C1 segment of cervical spinal cord (tissue), 14 donors: ENCODE results near the gene KLHL26.

Source experiments
- DNase-seq, 14 donors: peaks; one replicate each; lab custom pipeline; 2025; lab: John Stamatoyannopoulos, UW

The KLHL26 gene

GRCh38 chr19:18647807-18648206 lies 11.0 kb downstream of the KLHL26 start:
- DNase-seq = no peak

- no peak for DNase-seq
These were observed 12.1 kb downstream of the KLHL26 start for GRCh38 chr19:18648973-18649315.

- DNase-seq = peak in 6 of 14 donors; percentile 15 to 54 (median 44)
These were observed 12.7 kb downstream of the KLHL26 start for GRCh38 chr19:18649371-18650020.

- peak in 4 of 14 donors; percentile 13 to 44 (median 36) for DNase-seq
These were observed 13.2 kb downstream of the KLHL26 start for GRCh38 chr19:18650021-18650390.

GRCh38 chr19:18650468-18651041 lies 13.7 kb downstream of the KLHL26 start:
- peak in 2 of 14 donors; percentile 9 to 33 for DNase-seq

GRCh38 chr19:18651300-18651699 lies 14.5 kb downstream of the KLHL26 start:
- DNase-seq = no peak

GRCh38 chr19:18651733-18652132 lies 14.9 kb downstream of the KLHL26 start:
- no peak for DNase-seq

GRCh38 chr19:18653853-18654252 lies 17.0 kb downstream of the KLHL26 start:
- DNase-seq = no peak

GRCh38 chr19:18654469-18654868 lies 17.6 kb downstream of the KLHL26 start:
- no peak for DNase-seq

- no peak for DNase-seq
These were observed 18.5 kb downstream of the KLHL26 start for GRCh38 chr19:18655173-18655844.

GRCh38 chr19:18656337-18657086 lies 19.7 kb downstream of the KLHL26 start:
- DNase-seq = no peak

- peak in 2 of 14 donors; percentile 16 to 23 for DNase-seq
These were observed 20.9 kb downstream of the KLHL26 start for GRCh38 chr19:18657590-18658365.

- DNase-seq = no peak
These were observed 21.6 kb downstream of the KLHL26 start for GRCh38 chr19:18658366-18658855.

GRCh38 chr19:18659281-18660050 lies 22.6 kb downstream of the KLHL26 start:
- DNase-seq = peak in 7 of 14 donors; percentile 9 to 57 (median 32)

- peak in 2 of 14 donors; percentile 15 to 67 for DNase-seq
These were observed 23.5 kb downstream of the KLHL26 start for GRCh38 chr19:18660051-18660910.

GRCh38 chr19:18660939-18661670 lies 24.3 kb downstream of the KLHL26 start:
- no peak for DNase-seq

GRCh38 chr19:18662972-18663732 lies 26.3 kb downstream of the KLHL26 start:
- no peak for DNase-seq

GRCh38 chr19:18663940-18664530 lies 27.2 kb downstream of the KLHL26 start:
- DNase-seq = no peak
